Spleen (tissue), 11 donors: Measurements from ENCODE around the gene NRXN3. TPM values are rescaled to one million over a fixed set of nuclear protein-coding genes. Genes with fewer than 3 reads are reported as not detected.

Experiments used
- DNase-seq: peaks from one replicate; pipeline ENCODE4 v3.0.0-alpha.2; 2020
- H3K27ac ChIP-seq, 8 donors: fragments of 200-600 bp; sonication (generic) in 7 of 8; 1 replicate in 4 of 8; 2 replicates in 4 of 8; pipeline versions ENCODE4 v1.5.0 to v1.8.0; 2016 to 2021; ENCODE audit warnings: inconsistent platforms in 4 of 8, mild to moderate bottlenecking in 4 of 8, moderate library complexity in 1 of 8
- H3K27me3 ChIP-seq, 7 donors: fragments of 200-600 bp; sonication (generic) in 6 of 7; replicated peaks in 1 of 7; 1 replicate in 4 of 7; 2 replicates in 3 of 7; pipeline versions ENCODE4 v1.5.0 to v1.8.0; 2016 to 2021; ENCODE audit warnings: inconsistent platforms in 3 of 7, mild to moderate bottlenecking in 1 of 7
- H3K36me3 ChIP-seq, 6 donors: fragments of 200-600 bp; sonication (generic) in 5 of 6; 1 replicate in 4 of 6; 2 replicates in 2 of 6; pipeline versions ENCODE4 v1.5.0 to v1.8.0; 2016 to 2021; ENCODE audit warnings: inconsistent platforms in 2 of 6
- H3K4me1 ChIP-seq, 6 donors: fragments of 200-600 bp; sonication (generic) in 5 of 6; 1 replicate in 3 of 6; 2 replicates in 3 of 6; pipeline versions ENCODE4 v1.5.0 to v1.8.0; 2016 to 2021; ENCODE audit warnings: inconsistent platforms in 3 of 6
- H3K4me3 ChIP-seq, 8 donors: fragments of 200-600 bp; sonication (generic) in 7 of 8; 1 replicate in 4 of 8; 2 replicates in 4 of 8; pipeline versions ENCODE4 v1.5.0 to v1.8.0; 2016 to 2021; ENCODE audit warnings: inconsistent platforms in 4 of 8, mild to moderate bottlenecking in 4 of 8, moderate library complexity in 2 of 8
- H3K9me3 ChIP-seq, 8 donors: fragments of 200-600 bp; sonication (generic) in 7 of 8; 1 replicate in 4 of 8; 2 replicates in 4 of 8; pipeline versions ENCODE4 v1.5.0 to v1.8.0; 2016 to 2021; ENCODE audit warnings: inconsistent platforms in 4 of 8
- CTCF ChIP-seq, 11 experiments: fragments of 200-600 bp in 7 of 11; fragments of 450-650 bp in 4 of 11; sonication (generic) in 4 of 11; IDR thresholded peaks in 8 of 11; conservative IDR thresholded peaks in 3 of 11; 1 replicate in 7 of 11; 2 replicates in 4 of 11; pipeline versions ENCODE4 v1.4.0 to v1.8.0; 2016 to 2021; ENCODE audit warnings: antibody characterized with exemption in 11 of 11, inconsistent platforms in 4 of 11, mild to moderate bottlenecking in 1 of 11
- POLR2A ChIP-seq, 3 donors: fragments of 450-650 bp; IDR thresholded peaks; one replicate each; pipeline ENCODE4 v1.5.1; 2017; ENCODE audit warnings: antibody characterized with exemption in 3 of 3, mild to moderate bottlenecking in 1 of 3
- POLR2AphosphoS5 ChIP-seq, 3 donors: sonication (generic); formaldehyde crosslinking; IDR thresholded peaks; one replicate each; pipeline ENCODE4 v1.5.1; 2017; ENCODE audit warnings: antibody characterized with exemption in 3 of 3
- WGBS, 5 donors: extraction: QIAGEN DNeasy Blood & Tissue Kit in 3 of 5; methylation state at CpG; one replicate each; pipeline versions ENCODE4 v1.1.5 to v1.1.7; 2013 to 2018; 5-methylcytosine and 5-hydroxymethylcytosine counted together
- intact Hi-C: fragments of 100-400 bp; cut with DNase I; formaldehyde crosslinking; loops from one replicate; pipeline ENCODE4 v1.15.0; 2023; ENCODE audit warnings: low total_unique reads
- polyA plus RNA-seq, 3 donors: library from polyadenylated mRNA; stranded (reverse); fragments of 200-250 nt; gene quantifications; one replicate each; pipeline ENCODE4 v1.2.1, GENCODE V29; 2013
- total RNA-seq, 7 donors: library from RNA; depleted of rRNA in 3 of 7; stranded (reverse); fragments of >200 nt in 3 of 7; fragmentation: NEBNext Ultra II Directional in 4 of 7; extraction: Animal tissue kit (Norgen Biotek cat#: 25700) in 4 of 7; gene quantifications; one replicate each; pipeline versions ENCODE4 v1.1.0 to v1.2.1, GENCODE V29; 2016 to 2021
- donor health status: healthy with polysubstance abuse.
- donor health status: DM: no; HTN: no; CAD: no; lungs with moderate emphysema.
- donor health status: DM: no; HTN: no; CAD: no.
- donor health status: Bipolar disorder and iron deficiency.
- donor health status: healthy.
- donor health status: DM: no; HTN: no; CAD: no.
- donor health status: DM: yes; HTN: yes; CAD: no.

NRXN3 gene
- total and polyA plus RNA-seq, 10 donors: 0.21 to 11.5 (median 1.6) TPM

- H3K36me3 ChIP-seq: no peaks in the 10 kb centered on the region
- no peaks in the 10 kb centered on the region for H3K4me1 ChIP-seq
- 31 to 46% (median 32%) methylated on average over 2 of the region's 2 CpGs for WGBS, 5 donors
- no peak overlapping the region for H3K27ac ChIP-seq
- H3K4me3 ChIP-seq: no peak overlapping the region
- no peak for TF ChIP-seq POLR2A (IDR thresholded peaks at IDR 0.05)
- no peak for TF ChIP-seq POLR2AphosphoS5 (IDR thresholded peaks at IDR 0.05)
- TF ChIP-seq CTCF (IDR thresholded peaks at IDR 0.05 in 8 of 11, conservative IDR thresholded peaks at IDR 0.05 in 3 of 11): no peak
- H3K27me3 ChIP-seq: no peaks in the 10 kb centered on the region
- no peaks in the 10 kb centered on the region for H3K9me3 ChIP-seq
- intact Hi-C loops: no loop called here
- DNase-seq: no peak
Observed at GRCh38 chr14:79580414-79580813, 1410.2 kb downstream of the NRXN3 start.

GRCh38 chr14:79580906-79581305 lies 1410.7 kb downstream of the NRXN3 start:
- 72 to 83% (median 74%) methylated on average over 4 of the region's 4 CpGs for WGBS, 5 donors
- no peaks in the 10 kb centered on the region for H3K9me3 ChIP-seq
- no peak overlapping the region for H3K27ac ChIP-seq
- H3K27me3 ChIP-seq: no peaks in the 10 kb centered on the region
- TF ChIP-seq CTCF (IDR thresholded peaks at IDR 0.05 in 8 of 11, conservative IDR thresholded peaks at IDR 0.05 in 3 of 11) (no peak), POLR2AphosphoS5 (IDR thresholded peaks at IDR 0.05) (no peak), POLR2A (IDR thresholded peaks at IDR 0.05) (no peak)
- H3K36me3 ChIP-seq: no peaks in the 10 kb centered on the region
- DNase-seq: no peak
- H3K4me1 ChIP-seq: no peaks in the 10 kb centered on the region
- intact Hi-C loops: no loop called here
- no peak overlapping the region for H3K4me3 ChIP-seq

GRCh38 chr14:79581912-79582576 lies 1411.9 kb downstream of the NRXN3 start:
- intact Hi-C loops: no loop called here
- TF ChIP-seq POLR2AphosphoS5 (IDR thresholded peaks at IDR 0.05): no peak
- TF ChIP-seq CTCF (IDR thresholded peaks at IDR 0.05 in 8 of 11, conservative IDR thresholded peaks at IDR 0.05 in 3 of 11): no peak
- no peak for TF ChIP-seq POLR2A (IDR thresholded peaks at IDR 0.05)
- WGBS, 5 donors: 61 to 76% (median 71%) methylated on average over 4 of the region's 4 CpGs

GRCh38 chr14:79583738-79584408 lies 1413.7 kb downstream of the NRXN3 start:
- Histone ChIP-seq H3K4me1 (no peaks in the 10 kb centered on the region), H3K27me3 (no peaks in the 10 kb centered on the region), H3K27ac (no peak overlapping the region), H3K9me3 (no peaks in the 10 kb centered on the region), H3K36me3 (no peaks in the 10 kb centered on the region), H3K4me3 (no peak overlapping the region)
- TF ChIP-seq POLR2AphosphoS5 (IDR thresholded peaks at IDR 0.05) (no peak), POLR2A (IDR thresholded peaks at IDR 0.05) (no peak), CTCF (IDR thresholded peaks at IDR 0.05 in 8 of 11, conservative IDR thresholded peaks at IDR 0.05 in 3 of 11) (no peak)
- WGBS, 5 donors: 79 to 89% (median 82%) methylated on average over 4 of the region's 4 CpGs
- intact Hi-C loops: no loop called here
- no peak for DNase-seq

More at GRCh38 chr14:79581912-79582576, 1411.9 kb downstream of the NRXN3 start:
- H3K4me1 ChIP-seq: no peaks in the 10 kb centered on the region
- no peaks in the 10 kb centered on the region for H3K9me3 ChIP-seq
- no peak overlapping the region for H3K27ac ChIP-seq
- no peak for DNase-seq
- H3K4me3 ChIP-seq: no peak overlapping the region
- H3K36me3 ChIP-seq: no peaks in the 10 kb centered on the region
- H3K27me3 ChIP-seq: no peaks in the 10 kb centered on the region
